K562 (cell line): Measurements from ENCODE around the gene FBP2. TPM values are rescaled to one million over a fixed set of nuclear protein-coding genes. Genes with fewer than 3 reads are reported as not detected.

Experiments used
- COPS2 ChIP-seq: fragments of 450-650 bp; conservative IDR thresholded peaks from 2 replicates; pipeline ENCODE4 v1.6.1; 2016; ENCODE audit warnings: mild to moderate bottlenecking, moderate library complexity
- EP300 ChIP-seq: IDR thresholded peaks from 2 replicates; pipeline ENCODE4 v1.6.1; 2012; ENCODE audit warnings: low read length, improper control_type of control experiment
- MXI1 ChIP-seq: IDR thresholded peaks from 2 replicates; pipeline ENCODE4 v1.6.1; 2011; ENCODE audit warnings: low read depth, mild to moderate bottlenecking, improper control_type of control experiment, low read length
- RFX7 ChIP-seq: fragments of 250-450 bp; sonication (Bioruptor Pico); IDR thresholded peaks from 2 replicates; pipeline ENCODE4 v1.5.1; 2021; ENCODE audit warnings: mild to moderate bottlenecking
- ZFP36 ChIP-seq: fragments of 150-350 bp; IDR thresholded peaks from 2 replicates; pipeline ENCODE4 v1.6.1; 2018; ENCODE audit warnings: low read length, low read depth; ENCODE audit not compliant: partially characterized antibody
- ZNF212 ChIP-seq: fragments of 450-650 bp; formaldehyde crosslinking; IDR thresholded peaks from 2 replicates; pipeline ENCODE4 v1.4.0; 2020; ENCODE audit warnings: mild to moderate bottlenecking
- ZNF668 ChIP-seq: fragments of 250-450 bp; sonication (Bioruptor Pico); IDR thresholded peaks from 2 replicates; pipeline ENCODE4 v1.8.0; 2022; ENCODE audit warnings: mild to moderate bottlenecking, inconsistent platforms
- ZSCAN32 ChIP-seq: fragments of 450-650 bp; formaldehyde crosslinking; IDR thresholded peaks from 2 replicates; pipeline ENCODE4 v1.4.0; 2020; ENCODE audit warnings: mild to moderate bottlenecking, moderate library complexity
- polyA plus RNA-seq, 8 experiments: library from polyadenylated mRNA; depleted of rRNA in 4 of 8; stranded (reverse) in 5 of 8; unstranded in 3 of 8; fragments of >200 nt; fragmentation: Nextera tagmentation in 2 of 8; fragmentation: Illumina TruSeq in 1 of 8; extraction: Ambion mirVana in 2 of 8; extraction: Trizol in 1 of 8; gene quantifications; 2 replicates each; pipeline versions ENCODE4 v1.2.1 to v1.2.3, GENCODE V29; 2011 to 2014; ENCODE audit warnings: inconsistent platforms in 1 of 8, missing spikeins in 1 of 8
- total RNA-seq, 7 experiments: library from RNA; depleted of rRNA in 6 of 7; stranded (reverse); fragments of >200 nt in 6 of 7; fragmentation: Illumina TruSeq in 2 of 7; extraction: Trizol in 2 of 7; gene quantifications; 2 replicates each; pipeline versions ENCODE4 v1.2.1 to v1.2.3, GENCODE V29; 2011 to 2021; ENCODE audit warnings: low replicate concordance in 1 of 7
- TF ChIP-seq, protein P1 (sequence below), 2 experiments: fragments of 150-350 bp in 1 of 2; IDR thresholded peaks; 2 replicates each; pipeline ENCODE4 v1.6.1; 2012 to 2016; ENCODE audit warnings: low read depth in 2 of 2, low read length in 2 of 2, mild to moderate bottlenecking in 1 of 2, moderate library complexity in 1 of 2
- TF ChIP-seq, protein P2 (sequence below), 2 experiments: fragments of 450-650 bp; IDR thresholded peaks; 2 replicates each; pipeline ENCODE4 v1.6.1; 2018; ENCODE audit warnings: mild to moderate bottlenecking in 2 of 2, low read depth in 1 of 2; ENCODE audit not compliant: partially characterized antibody in 2 of 2
- TF ChIP-seq, protein P3 (sequence below): fragments of 250-450 bp; sonication (Bioruptor Pico); IDR thresholded peaks from 2 replicates; pipeline ENCODE4 v1.4.0; 2020
- TF ChIP-seq, protein P4 (sequence below): sonication (generic); formaldehyde crosslinking; IDR thresholded peaks from 2 replicates; pipeline ENCODE4 v1.5.0; 2020; ENCODE audit warnings: missing genetic modification reagents

Gene FBP2
- total and polyA plus RNA-seq, 9 of the 15 experiments (the other 6 are each of a cell fraction or from before 2014, with no cell fraction given) = 0.06 TPM; not detected in 7

DNA sequence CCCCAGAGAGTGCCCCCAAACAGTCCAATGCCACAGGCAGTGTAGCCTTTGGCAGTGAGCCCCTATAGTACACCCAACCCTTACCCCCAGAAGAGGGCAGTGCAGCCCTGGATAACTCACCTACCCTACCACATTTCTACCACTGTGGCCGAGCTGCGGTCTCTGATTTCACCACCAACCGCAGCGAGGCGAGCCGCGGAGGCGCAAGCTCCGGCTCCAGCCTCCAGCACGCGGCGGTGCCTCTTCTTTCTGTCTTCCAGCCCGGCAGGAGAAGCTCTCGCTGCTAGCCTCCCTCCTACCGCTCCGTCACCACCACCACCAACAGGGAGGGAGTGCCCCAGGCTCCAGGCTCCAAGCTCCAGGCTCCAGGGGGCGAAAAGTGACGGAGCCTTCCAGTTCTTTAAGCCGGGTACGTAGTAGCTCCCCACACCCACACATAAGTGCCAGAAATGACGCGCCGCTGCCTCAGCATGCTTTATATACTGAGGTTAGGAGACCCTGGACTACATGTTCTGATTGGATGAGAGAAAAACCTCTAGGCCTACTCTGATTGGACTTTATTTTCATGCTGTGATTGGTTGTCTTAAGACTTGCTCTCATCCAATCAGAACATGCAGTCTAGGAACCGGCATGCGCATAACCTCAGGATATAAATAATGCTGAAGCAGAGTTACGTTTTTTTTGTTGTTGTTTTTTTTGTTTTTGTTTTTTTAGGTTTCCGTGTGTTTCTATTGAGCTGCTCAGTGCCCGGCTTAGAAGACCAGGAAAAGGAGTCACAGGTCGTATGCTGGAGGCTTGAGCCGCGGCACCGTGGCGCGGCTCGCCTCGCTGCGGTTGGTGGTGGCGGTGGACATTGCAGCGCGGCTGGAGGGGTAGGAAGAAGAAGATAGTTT, 38.9 kb downstream of the FBP2 start, which contains the start of gene PCAT7 (continued):
- TF ChIP-seq, protein P1, sequence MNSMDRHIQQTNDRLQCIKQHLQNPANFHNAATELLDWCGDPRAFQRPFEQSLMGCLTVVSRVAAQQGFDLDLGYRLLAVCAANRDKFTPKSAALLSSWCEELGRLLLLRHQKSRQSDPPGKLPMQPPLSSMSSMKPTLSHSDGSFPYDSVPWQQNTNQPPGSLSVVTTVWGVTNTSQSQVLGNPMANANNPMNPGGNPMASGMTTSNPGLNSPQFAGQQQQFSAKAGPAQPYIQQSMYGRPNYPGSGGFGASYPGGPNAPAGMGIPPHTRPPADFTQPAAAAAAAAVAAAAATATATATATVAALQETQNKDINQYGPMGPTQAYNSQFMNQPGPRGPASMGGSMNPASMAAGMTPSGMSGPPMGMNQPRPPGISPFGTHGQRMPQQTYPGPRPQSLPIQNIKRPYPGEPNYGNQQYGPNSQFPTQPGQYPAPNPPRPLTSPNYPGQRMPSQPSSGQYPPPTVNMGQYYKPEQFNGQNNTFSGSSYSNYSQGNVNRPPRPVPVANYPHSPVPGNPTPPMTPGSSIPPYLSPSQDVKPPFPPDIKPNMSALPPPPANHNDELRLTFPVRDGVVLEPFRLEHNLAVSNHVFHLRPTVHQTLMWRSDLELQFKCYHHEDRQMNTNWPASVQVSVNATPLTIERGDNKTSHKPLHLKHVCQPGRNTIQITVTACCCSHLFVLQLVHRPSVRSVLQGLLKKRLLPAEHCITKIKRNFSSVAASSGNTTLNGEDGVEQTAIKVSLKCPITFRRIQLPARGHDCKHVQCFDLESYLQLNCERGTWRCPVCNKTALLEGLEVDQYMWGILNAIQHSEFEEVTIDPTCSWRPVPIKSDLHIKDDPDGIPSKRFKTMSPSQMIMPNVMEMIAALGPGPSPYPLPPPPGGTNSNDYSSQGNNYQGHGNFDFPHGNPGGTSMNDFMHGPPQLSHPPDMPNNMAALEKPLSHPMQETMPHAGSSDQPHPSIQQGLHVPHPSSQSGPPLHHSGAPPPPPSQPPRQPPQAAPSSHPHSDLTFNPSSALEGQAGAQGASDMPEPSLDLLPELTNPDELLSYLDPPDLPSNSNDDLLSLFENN (IDR thresholded peaks at IDR 0.05; ENCODE audit: low read depth in 2 of 2, low read length in 2 of 2) = no peak
- no peak for TF ChIP-seq RFX7 (CRISPR knock-in tag)
- TF ChIP-seq EP300 = no peak
- TF ChIP-seq ZSCAN32 (CRISPR knock-in tag) = no peak
- TF ChIP-seq, protein P2, sequence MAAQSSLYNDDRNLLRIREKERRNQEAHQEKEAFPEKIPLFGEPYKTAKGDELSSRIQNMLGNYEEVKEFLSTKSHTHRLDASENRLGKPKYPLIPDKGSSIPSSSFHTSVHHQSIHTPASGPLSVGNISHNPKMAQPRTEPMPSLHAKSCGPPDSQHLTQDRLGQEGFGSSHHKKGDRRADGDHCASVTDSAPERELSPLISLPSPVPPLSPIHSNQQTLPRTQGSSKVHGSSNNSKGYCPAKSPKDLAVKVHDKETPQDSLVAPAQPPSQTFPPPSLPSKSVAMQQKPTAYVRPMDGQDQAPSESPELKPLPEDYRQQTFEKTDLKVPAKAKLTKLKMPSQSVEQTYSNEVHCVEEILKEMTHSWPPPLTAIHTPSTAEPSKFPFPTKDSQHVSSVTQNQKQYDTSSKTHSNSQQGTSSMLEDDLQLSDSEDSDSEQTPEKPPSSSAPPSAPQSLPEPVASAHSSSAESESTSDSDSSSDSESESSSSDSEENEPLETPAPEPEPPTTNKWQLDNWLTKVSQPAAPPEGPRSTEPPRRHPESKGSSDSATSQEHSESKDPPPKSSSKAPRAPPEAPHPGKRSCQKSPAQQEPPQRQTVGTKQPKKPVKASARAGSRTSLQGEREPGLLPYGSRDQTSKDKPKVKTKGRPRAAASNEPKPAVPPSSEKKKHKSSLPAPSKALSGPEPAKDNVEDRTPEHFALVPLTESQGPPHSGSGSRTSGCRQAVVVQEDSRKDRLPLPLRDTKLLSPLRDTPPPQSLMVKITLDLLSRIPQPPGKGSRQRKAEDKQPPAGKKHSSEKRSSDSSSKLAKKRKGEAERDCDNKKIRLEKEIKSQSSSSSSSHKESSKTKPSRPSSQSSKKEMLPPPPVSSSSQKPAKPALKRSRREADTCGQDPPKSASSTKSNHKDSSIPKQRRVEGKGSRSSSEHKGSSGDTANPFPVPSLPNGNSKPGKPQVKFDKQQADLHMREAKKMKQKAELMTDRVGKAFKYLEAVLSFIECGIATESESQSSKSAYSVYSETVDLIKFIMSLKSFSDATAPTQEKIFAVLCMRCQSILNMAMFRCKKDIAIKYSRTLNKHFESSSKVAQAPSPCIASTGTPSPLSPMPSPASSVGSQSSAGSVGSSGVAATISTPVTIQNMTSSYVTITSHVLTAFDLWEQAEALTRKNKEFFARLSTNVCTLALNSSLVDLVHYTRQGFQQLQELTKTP (IDR thresholded peaks at IDR 0.05; ENCODE audit: low read depth in 1 of 2, partially characterized antibody in 2 of 2) = no peak
- TF ChIP-seq MXI1 = no peak
- TF ChIP-seq ZNF212 (CRISPR knock-in tag) = no peak
- no peak for TF ChIP-seq ZNF668
- TF ChIP-seq ZFP36 = no peak
- TF ChIP-seq, protein P3, sequence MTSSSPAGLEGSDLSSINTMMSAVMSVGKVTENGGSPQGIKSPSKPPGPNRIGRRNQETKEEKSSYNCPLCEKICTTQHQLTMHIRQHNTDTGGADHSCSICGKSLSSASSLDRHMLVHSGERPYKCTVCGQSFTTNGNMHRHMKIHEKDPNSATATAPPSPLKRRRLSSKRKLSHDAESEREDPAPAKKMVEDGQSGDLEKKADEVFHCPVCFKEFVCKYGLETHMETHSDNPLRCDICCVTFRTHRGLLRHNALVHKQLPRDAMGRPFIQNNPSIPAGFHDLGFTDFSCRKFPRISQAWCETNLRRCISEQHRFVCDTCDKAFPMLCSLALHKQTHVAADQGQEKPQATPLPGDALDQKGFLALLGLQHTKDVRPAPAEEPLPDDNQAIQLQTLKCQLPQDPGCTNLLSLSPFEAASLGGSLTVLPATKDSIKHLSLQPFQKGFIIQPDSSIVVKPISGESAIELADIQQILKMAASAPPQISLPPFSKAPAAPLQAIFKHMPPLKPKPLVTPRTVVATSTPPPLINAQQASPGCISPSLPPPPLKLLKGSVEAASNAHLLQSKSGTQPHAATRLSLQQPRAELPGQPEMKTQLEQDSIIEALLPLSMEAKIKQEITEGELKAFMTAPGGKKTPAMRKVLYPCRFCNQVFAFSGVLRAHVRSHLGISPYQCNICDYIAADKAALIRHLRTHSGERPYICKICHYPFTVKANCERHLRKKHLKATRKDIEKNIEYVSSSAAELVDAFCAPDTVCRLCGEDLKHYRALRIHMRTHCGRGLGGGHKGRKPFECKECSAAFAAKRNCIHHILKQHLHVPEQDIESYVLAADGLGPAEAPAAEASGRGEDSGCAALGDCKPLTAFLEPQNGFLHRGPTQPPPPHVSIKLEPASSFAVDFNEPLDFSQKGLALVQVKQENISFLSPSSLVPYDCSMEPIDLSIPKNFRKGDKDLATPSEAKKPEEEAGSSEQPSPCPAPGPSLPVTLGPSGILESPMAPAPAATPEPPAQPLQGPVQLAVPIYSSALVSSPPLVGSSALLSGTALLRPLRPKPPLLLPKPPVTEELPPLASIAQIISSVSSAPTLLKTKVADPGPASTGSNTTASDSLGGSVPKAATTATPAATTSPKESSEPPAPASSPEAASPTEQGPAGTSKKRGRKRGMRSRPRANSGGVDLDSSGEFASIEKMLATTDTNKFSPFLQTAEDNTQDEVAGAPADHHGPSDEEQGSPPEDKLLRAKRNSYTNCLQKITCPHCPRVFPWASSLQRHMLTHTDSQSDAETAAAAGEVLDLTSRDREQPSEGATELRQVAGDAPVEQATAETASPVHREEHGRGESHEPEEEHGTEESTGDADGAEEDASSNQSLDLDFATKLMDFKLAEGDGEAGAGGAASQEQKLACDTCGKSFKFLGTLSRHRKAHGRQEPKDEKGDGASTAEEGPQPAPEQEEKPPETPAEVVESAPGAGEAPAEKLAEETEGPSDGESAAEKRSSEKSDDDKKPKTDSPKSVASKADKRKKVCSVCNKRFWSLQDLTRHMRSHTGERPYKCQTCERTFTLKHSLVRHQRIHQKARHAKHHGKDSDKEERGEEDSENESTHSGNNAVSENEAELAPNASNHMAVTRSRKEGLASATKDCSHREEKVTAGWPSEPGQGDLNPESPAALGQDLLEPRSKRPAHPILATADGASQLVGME (CRISPR knock-in tag) = no peak
- TF ChIP-seq, protein P4, sequence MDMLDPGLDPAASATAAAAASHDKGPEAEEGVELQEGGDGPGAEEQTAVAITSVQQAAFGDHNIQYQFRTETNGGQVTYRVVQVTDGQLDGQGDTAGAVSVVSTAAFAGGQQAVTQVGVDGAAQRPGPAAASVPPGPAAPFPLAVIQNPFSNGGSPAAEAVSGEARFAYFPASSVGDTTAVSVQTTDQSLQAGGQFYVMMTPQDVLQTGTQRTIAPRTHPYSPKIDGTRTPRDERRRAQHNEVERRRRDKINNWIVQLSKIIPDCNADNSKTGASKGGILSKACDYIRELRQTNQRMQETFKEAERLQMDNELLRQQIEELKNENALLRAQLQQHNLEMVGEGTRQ (CRISPR knock-in tag) = no peak
- TF ChIP-seq COPS2 = no peak
